H4 (cell line): ENCODE data around the gene CHODL. TPM values are rescaled to one million over a fixed set of nuclear protein-coding genes. Genes with fewer than 3 reads are reported as not detected.

Source experiments
- DNase-seq: peaks from one replicate; pipeline ENCODE4 v3.0.0-alpha.2; 2015; ENCODE audit warnings: low spot score
- total RNA-seq: library from RNA; depleted of rRNA; stranded (reverse); fragments of >200 nt; shearing (Covaris generic); gene quantifications from 2 replicates; pipeline ENCODE4 v1.2.3, GENCODE V29; 2014; rRNA removed

The CHODL gene
- total RNA-seq, 1 experiment from 2014 or later = 0.17 TPM

DNA sequence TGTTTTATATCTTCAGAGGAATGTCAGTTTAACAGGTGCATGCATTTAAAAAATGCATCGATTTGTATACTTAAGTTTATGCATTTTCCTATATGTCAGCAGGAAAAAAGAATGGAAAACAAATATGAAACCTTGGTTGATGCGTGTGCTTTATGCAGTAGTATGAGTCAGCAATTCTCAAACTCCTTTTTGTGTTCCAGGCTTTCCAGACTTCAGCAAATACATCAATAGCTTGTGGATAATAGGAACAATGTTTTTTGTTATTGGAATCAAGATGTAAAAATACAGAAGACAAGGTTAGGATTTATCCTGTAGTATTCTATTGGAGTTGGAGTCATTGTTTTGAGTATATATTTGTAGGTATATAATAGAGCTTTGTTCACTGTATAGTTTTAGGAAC is 45.2 kb downstream of the CHODL start:
- no peak for DNase-seq

DNA sequence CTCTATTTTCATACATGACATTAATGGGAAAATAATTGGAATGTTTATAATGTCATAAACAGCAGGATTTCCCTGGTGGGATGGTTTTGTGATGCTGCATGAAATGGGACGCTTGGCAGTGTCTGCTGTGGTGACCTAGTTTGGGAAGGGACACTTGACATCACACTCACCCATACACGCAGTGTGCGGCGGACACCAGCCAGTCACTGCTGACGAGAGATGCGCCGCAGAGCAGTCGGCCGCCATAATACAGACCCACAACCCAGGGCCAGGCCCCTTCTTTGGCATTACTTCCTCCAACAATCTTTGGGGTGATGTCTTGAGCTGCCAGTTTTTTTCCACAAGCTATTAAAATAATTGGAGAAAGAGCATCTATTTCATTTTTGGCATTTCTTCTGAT is 49.5 kb downstream of the CHODL start:
- no peak for DNase-seq

DNA sequence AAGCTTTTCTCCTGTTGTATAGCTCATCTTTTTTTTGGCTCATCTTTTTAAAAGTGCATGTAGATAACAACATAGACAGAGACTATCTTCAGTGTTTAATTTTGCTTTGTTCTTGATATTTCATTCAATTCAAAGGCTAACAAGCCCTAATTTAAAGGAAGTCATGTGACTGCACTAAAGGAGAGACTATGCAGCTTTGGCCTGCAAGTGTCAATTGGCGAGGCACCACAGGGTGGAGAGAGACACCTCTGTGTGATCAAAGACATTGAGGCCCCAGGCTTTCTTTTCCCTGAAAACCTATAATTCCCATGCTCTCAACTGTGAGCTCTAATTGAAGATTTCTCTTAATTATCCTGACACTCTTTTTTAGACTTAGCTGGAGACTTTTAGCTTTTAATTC is 53.6 kb downstream of the CHODL start:
- no peak for DNase-seq

Other genes starting within 250 kb of the CHODL start
- gene TMPRSS15, start 159.0 kb downstream of the CHODL start, total RNA-seq = 0.37 and 1.4 TPM in 2 replicates